B cell (primary cell): ENCODE results near the gene TXNDC11. TPM values are rescaled to one million over a fixed set of nuclear protein-coding genes. Genes with fewer than 3 reads are reported as not detected.

Source experiments
- ATAC-seq: fragments of 200-7000 bp; cut with Tn5 transposase; one replicate; pipeline ENCODE4 v1.10.0; 2021; ENCODE audit warnings: low read depth, mild to moderate bottlenecking, moderate number of reproducible peaks, moderate library complexity
- CTCF ChIA-PET: fragments of 350-600 bp; sonication (Branson Sonifier 250); formaldehyde crosslinking; loops from one replicate; lab custom pipeline; 2021; ENCODE audit warnings: antibody characterized with exemption, inconsistent platforms; lab: Charles Lee
- POLR2A ChIA-PET: fragments of 350-600 bp; sonication (Branson Sonifier 250); formaldehyde crosslinking; loops from one replicate; lab custom pipeline; 2021; ENCODE audit warnings: antibody characterized with exemption; lab: Charles Lee
- DNase-seq: peaks from one replicate; pipeline ENCODE4 v3.0.0; 2013
- H2AFZ ChIP-seq: 2 replicates; pipeline ENCODE4 v1.6.1; 2012; ENCODE audit warnings: mild to moderate bottlenecking, low read depth, low read length; ENCODE audit not compliant: insufficient read depth, poor library complexity, severe bottlenecking
- H3K27ac ChIP-seq, 2 donors: 1 replicate in 1 of 2; 2 replicates in 1 of 2; pipeline ENCODE4 v1.5.1; 2012 to 2013; ENCODE audit warnings: low read length in 2 of 2, mild to moderate bottlenecking in 2 of 2, moderate library complexity in 1 of 2
- H3K27me3 ChIP-seq, 4 experiments: fragments of 200-600 bp in 1 of 4; sonication (generic) in 1 of 4; replicated peaks in 1 of 4; 1 replicate in 2 of 4; 2 replicates in 2 of 4; pipeline versions ENCODE4 v1.6.1 to v1.7.0; 2013 to 2016; ENCODE audit warnings: low read length in 3 of 4, mild to moderate bottlenecking in 2 of 4, mixed read lengths in 1 of 4, moderate library complexity in 1 of 4; ENCODE audit not compliant: insufficient read depth in 4 of 4, control insufficient read depth in 3 of 4; ENCODE audit errors: control extremely low read depth in 1 of 4
- H3K36me3 ChIP-seq, 2 experiments: replicated peaks in 1 of 2; 1 replicate in 1 of 2; 2 replicates in 1 of 2; pipeline versions ENCODE4 v1.6.1 to v1.7.1; 2013; ENCODE audit warnings: low read length in 1 of 2; ENCODE audit not compliant: insufficient read depth in 2 of 2, control insufficient read depth in 1 of 2; ENCODE audit errors: control extremely low read depth in 1 of 2, extremely low read depth in 1 of 2
- H3K4me1 ChIP-seq, 2 donors: fragments of 200-600 bp in 1 of 2; sonication (generic) in 1 of 2; 1 replicate in 1 of 2; 2 replicates in 1 of 2; pipeline versions ENCODE4 v1.5.1 to v1.6.1; 2013 to 2017; ENCODE audit warnings: low read length in 2 of 2; ENCODE audit not compliant: control insufficient read depth in 2 of 2, insufficient read depth in 2 of 2
- H3K4me2 ChIP-seq: replicated peaks from 2 replicates; pipeline ENCODE3; 2012; ENCODE audit warnings: mild to moderate bottlenecking, low read depth, low read length; ENCODE audit not compliant: poor library complexity, severe bottlenecking
- H3K4me3 ChIP-seq, 5 experiments: fragments of 200-600 bp in 1 of 5; sonication (generic) in 1 of 5; 1 replicate in 3 of 5; 2 replicates in 2 of 5; pipeline versions ENCODE4 v1.5.1 to v1.7.0; 2011 to 2016; ENCODE audit warnings: low read length in 4 of 5, mild to moderate bottlenecking in 4 of 5, low read depth in 2 of 5, control low read depth in 1 of 5, moderate library complexity in 1 of 5; ENCODE audit not compliant: insufficient read depth in 1 of 5; ENCODE audit errors: control extremely low read depth in 1 of 5, extremely low read depth in 1 of 5
- H3K79me2 ChIP-seq: fragments of 200-600 bp; sonication (generic); one replicate; pipeline ENCODE4 v1.6.0; 2016; ENCODE audit warnings: low read length; ENCODE audit not compliant: control insufficient read depth, insufficient read depth
- H3K9ac ChIP-seq: fragments of 200-600 bp; sonication (generic); 2 replicates; pipeline ENCODE4 v1.6.1; 2017; ENCODE audit warnings: mild to moderate bottlenecking, low read length, moderate library complexity
- H3K9me3 ChIP-seq, 3 donors: one replicate each; pipeline versions ENCODE4 v1.6.1 to v1.7.1; 2013; ENCODE audit warnings: low read length in 2 of 3; ENCODE audit not compliant: control insufficient read depth in 2 of 3, insufficient read depth in 1 of 3; ENCODE audit errors: control extremely low read depth in 1 of 3
- H4K20me1 ChIP-seq: 2 replicates; pipeline ENCODE4 v1.6.0; 2012; ENCODE audit warnings: mild to moderate bottlenecking, low read length; ENCODE audit not compliant: insufficient read depth, control insufficient read depth, poor library complexity, severe bottlenecking
- H3K27ac Mint-ChIP-seq: one replicate; pipeline ENCODE4 v1.8.0; 2021; ENCODE audit warnings: mixed read lengths
- H3K27me3 Mint-ChIP-seq: one replicate; pipeline ENCODE4 v1.8.0; 2021; ENCODE audit warnings: mixed read lengths
- H3K4me1 Mint-ChIP-seq: one replicate; pipeline ENCODE4 v1.8.0; 2021; ENCODE audit warnings: mixed read lengths
- H3K4me3 Mint-ChIP-seq: one replicate; pipeline ENCODE4 v1.8.0; 2021; ENCODE audit warnings: mixed read lengths
- H3K9me3 Mint-ChIP-seq: one replicate; pipeline ENCODE4 v1.8.0; 2022; ENCODE audit warnings: mixed read lengths; ENCODE audit not compliant: insufficient read depth
- CTCF ChIP-seq: fragments of 200-600 bp; IDR thresholded peaks from one replicate; pipeline ENCODE4 v1.8.0; 2022; ENCODE audit warnings: antibody characterized with exemption, mild to moderate bottlenecking
- EZH2 ChIP-seq: IDR thresholded peaks from 2 replicates; pipeline ENCODE4 v1.6.1; 2012; ENCODE audit warnings: borderline replicate concordance, low read depth, mild to moderate bottlenecking, moderate library complexity, low read length; ENCODE audit not compliant: insufficient read depth, poor library complexity, severe bottlenecking
- WGBS: methylation state at CpG from one replicate; pipeline ENCODE4 v1.1.5; 2013; ENCODE audit warnings: missing lambda C conversion rate; ENCODE audit not compliant: insufficient coverage; 5-methylcytosine and 5-hydroxymethylcytosine counted together
- intact Hi-C: fragments of 100-400 bp; cut with micrococcal nuclease; formaldehyde crosslinking; loops from one replicate; pipeline ENCODE4 v1.10.0; 2022
- polyA plus RNA-seq: library from polyadenylated mRNA; depleted of rRNA; stranded (reverse); fragments of >200 nt; gene quantifications from 2 replicates; pipeline ENCODE4 v1.2.3, GENCODE V29; 2012
- total RNA-seq, 2 donors: library from RNA; stranded (reverse); fragments of 120-200 nt in 1 of 2; gene quantifications; 1 replicate in 1 of 2; 2 replicates in 1 of 2; pipeline versions ENCODE4 v1.2.3 to v1.2.4, GENCODE V29; 2013 to 2022

TXNDC11 gene
- total and polyA plus RNA-seq, 2 donors (not counting 1 experiment from before 2014, with no cell fraction given), result 50.2 to 76.9 TPM

GRCh38 chr16:11740567-11740966 is 2.1 kb downstream of the TXNDC11 start:
- peak overlapping the region; percentile 93 for H3K4me2 ChIP-seq
- H3K4me1 ChIP-seq, result peaks cover 31 to 48% of the 10 kb centered on the region in 2 donors
- POLR2A ChIA-PET, result no interaction called here
- no peaks in the 10 kb centered on the region for H3K27me3 ChIP-seq
- H3K27ac ChIP-seq, result peak overlapping the region in 1 of 2 donors; percentile 34
- no CpG with 5 or more reads among the region's 3 CpGs for WGBS
- Mint-ChIP-seq H3K4me3 (peak overlapping the region; percentile 97), H3K27me3 (no peaks in the 10 kb centered on the region), H3K4me1 (peaks cover 62% of the 10 kb centered on the region), H3K9me3 (no peaks in the 10 kb centered on the region), H3K27ac (peak overlapping the region; percentile 96)
- H3K36me3 ChIP-seq, result peaks cover 5 to 18% of the 10 kb centered on the region in 2 experiments
- no peak for ATAC-seq
- CTCF ChIA-PET, result interaction anchor here (3.8 kb wide), 1 partner anchor 26 kb away, joined by 18 read pairs; no protein-coding TSS in a partner anchor
- intact Hi-C loops, result no loop called here
- DNase-seq, result no peak
- H3K9me3 ChIP-seq, result no peaks in the 10 kb centered on the region
- no peak overlapping the region for H2AFZ ChIP-seq
- H3K9ac ChIP-seq, result peak overlapping the region; percentile 96
- H4K20me1 ChIP-seq, result peaks cover 12% of the 10 kb centered on the region
- TF ChIP-seq EZH2, result no peak
- no peak overlapping the region for H3K4me3 ChIP-seq
- peaks cover 62% of the 10 kb centered on the region for H3K79me2 ChIP-seq

GRCh38 chr16:11738742-11739544 is 3.7 kb downstream of the TXNDC11 start:
- no peak overlapping the region for H3K27ac ChIP-seq
- no peak overlapping the region for H2AFZ ChIP-seq
- TF ChIP-seq EZH2 (no peak), CTCF (no peak)
- DNase-seq (no peak), ATAC-seq (no peak)
- H3K36me3 ChIP-seq, result peaks cover 5 to 34% of the 10 kb centered on the region in 2 experiments
- peaks cover 12% of the 10 kb centered on the region for H4K20me1 ChIP-seq
- no peaks in the 10 kb centered on the region for H3K27me3 ChIP-seq
- no peak overlapping the region for H3K27ac Mint-ChIP-seq
- H3K79me2 ChIP-seq, result peaks cover 68% of the 10 kb centered on the region
- H3K4me1 Mint-ChIP-seq, result peaks cover 69% of the 10 kb centered on the region
- H3K4me3 Mint-ChIP-seq, result peak overlapping the region; percentile 46
- H3K4me3 ChIP-seq, result no peak overlapping the region
- H3K9me3 ChIP-seq, result no peaks in the 10 kb centered on the region
- no peaks in the 10 kb centered on the region for H3K9me3 Mint-ChIP-seq
- H3K4me1 ChIP-seq, result peaks cover 36 to 55% of the 10 kb centered on the region in 2 donors
- CTCF ChIA-PET, result interaction anchor here (0.7 to 2.4 kb wide), 3 partner anchors 20 to 344 kb away, joined by 3 to 9 read pairs (median 4); partner anchors contain the start of gene ZC3H7A
- intact Hi-C loops, result no loop called here
- 49% methylated on average over 2 of the region's 15 CpGs for WGBS
- H3K4me2 ChIP-seq, result peak overlapping the region; percentile 9
- no peak overlapping the region for H3K9ac ChIP-seq
- no peaks in the 10 kb centered on the region for H3K27me3 Mint-ChIP-seq
- POLR2A ChIA-PET, result interaction anchor here (0.7 kb wide), 3 partner anchors 28 to 392 kb away, joined by 3 to 5 read pairs (median 5); no protein-coding TSS in a partner anchor
